ENCODE results near the gene RBM22.

RBM22 gene

DNA sequence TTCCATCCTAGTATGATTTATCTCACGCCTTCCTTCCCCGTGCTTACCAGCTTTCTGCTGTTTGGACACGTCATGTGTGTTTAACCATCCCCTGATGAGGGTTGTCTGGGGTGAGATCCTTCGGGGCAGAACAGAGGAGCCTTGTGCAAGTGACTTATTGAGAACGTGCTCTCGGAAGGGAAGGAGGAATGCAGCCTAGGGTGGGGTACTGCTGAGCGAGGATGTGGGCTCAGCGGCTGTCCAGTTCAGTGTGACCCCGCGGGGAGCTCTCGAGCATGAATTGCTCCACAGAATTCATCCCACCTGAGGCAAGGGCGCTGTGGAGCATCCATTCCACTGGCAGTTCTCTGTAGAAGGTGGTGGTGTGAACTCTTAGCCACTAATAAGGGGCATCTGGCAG lies 35.8 kb downstream of the RBM22 start:
- in situ Hi-C loops (cut with HindIII; ENCODE audit: low sequenced_read_pairs): loop anchor here (25.0 kb wide), 1 partner anchor 203 kb away; no protein-coding TSS in a partner anchor
- TF ChIP-seq, protein P1, sequence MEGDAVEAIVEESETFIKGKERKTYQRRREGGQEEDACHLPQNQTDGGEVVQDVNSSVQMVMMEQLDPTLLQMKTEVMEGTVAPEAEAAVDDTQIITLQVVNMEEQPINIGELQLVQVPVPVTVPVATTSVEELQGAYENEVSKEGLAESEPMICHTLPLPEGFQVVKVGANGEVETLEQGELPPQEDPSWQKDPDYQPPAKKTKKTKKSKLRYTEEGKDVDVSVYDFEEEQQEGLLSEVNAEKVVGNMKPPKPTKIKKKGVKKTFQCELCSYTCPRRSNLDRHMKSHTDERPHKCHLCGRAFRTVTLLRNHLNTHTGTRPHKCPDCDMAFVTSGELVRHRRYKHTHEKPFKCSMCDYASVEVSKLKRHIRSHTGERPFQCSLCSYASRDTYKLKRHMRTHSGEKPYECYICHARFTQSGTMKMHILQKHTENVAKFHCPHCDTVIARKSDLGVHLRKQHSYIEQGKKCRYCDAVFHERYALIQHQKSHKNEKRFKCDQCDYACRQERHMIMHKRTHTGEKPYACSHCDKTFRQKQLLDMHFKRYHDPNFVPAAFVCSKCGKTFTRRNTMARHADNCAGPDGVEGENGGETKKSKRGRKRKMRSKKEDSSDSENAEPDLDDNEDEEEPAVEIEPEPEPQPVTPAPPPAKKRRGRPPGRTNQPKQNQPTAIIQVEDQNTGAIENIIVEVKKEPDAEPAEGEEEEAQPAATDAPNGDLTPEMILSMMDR (IDR thresholded peaks at IDR 0.05; ENCODE audit: low read depth, low read length, missing control alignments): no peak
- no peak overlapping the region for H3K4me3 ChIP-seq (ENCODE audit: low read depth, low read length)
- no peak for DNase-seq (ENCODE audit: low read depth)

GRCh38 chr5:150663936-150664335 lies 36.9 kb downstream of the RBM22 start:
- no peak overlapping the region for H3K4me3 ChIP-seq (ENCODE audit: low read depth, low read length)
- TF ChIP-seq, protein P1 (IDR thresholded peaks at IDR 0.05; ENCODE audit: low read depth, low read length, missing control alignments): no peak
- in situ Hi-C loops (cut with HindIII; ENCODE audit: low sequenced_read_pairs): loop anchor here (25.0 kb wide), 1 partner anchor 202 kb away; no protein-coding TSS in a partner anchor
- no peak for DNase-seq (ENCODE audit: low read depth)

- TF ChIP-seq, protein P1 (IDR thresholded peaks at IDR 0.05; ENCODE audit: low read depth, low read length, missing control alignments): no peak
- in situ Hi-C loops (cut with HindIII; ENCODE audit: low sequenced_read_pairs): loop anchor here (25.0 kb wide), 1 partner anchor 201 kb away; no protein-coding TSS in a partner anchor
- H3K4me3 ChIP-seq (ENCODE audit: low read depth, low read length): no peak overlapping the region
- no peak for DNase-seq (ENCODE audit: low read depth)
Observed at GRCh38 chr5:150662731-150663516, 37.9 kb downstream of the RBM22 start.

GRCh38 chr5:150661821-150662596 lies 38.9 kb downstream of the RBM22 start:
- no peak for DNase-seq (ENCODE audit: low read depth)
- in situ Hi-C loops (cut with HindIII; ENCODE audit: low sequenced_read_pairs): loop anchor here (25.0 kb wide), 1 partner anchor 200 kb away; no protein-coding TSS in a partner anchor
- H3K4me3 ChIP-seq (ENCODE audit: low read depth, low read length): no peak overlapping the region
- TF ChIP-seq, protein P1 (IDR thresholded peaks at IDR 0.05; ENCODE audit: low read depth, low read length, missing control alignments): no peak

GRCh38 chr5:150661086-150661485 lies 39.8 kb downstream of the RBM22 start, which contains the start of gene MYOZ3:
MYOZ3 (plus strand) TSS chr5:150661251; CDS start chr5:150662942, 1,691 bp downstream.
- no peak within 1 kb of the TSS for H3K4me3 ChIP-seq (ENCODE audit: low read depth, low read length)
- no peak for DNase-seq (ENCODE audit: low read depth)
- in situ Hi-C loops (cut with HindIII; ENCODE audit: low sequenced_read_pairs): loop anchor here (25.0 kb wide), 1 partner anchor 199 kb away; no protein-coding TSS in a partner anchor
- TF ChIP-seq, protein P1 (IDR thresholded peaks at IDR 0.05; ENCODE audit: low read depth, low read length, missing control alignments): no peak

DNA sequence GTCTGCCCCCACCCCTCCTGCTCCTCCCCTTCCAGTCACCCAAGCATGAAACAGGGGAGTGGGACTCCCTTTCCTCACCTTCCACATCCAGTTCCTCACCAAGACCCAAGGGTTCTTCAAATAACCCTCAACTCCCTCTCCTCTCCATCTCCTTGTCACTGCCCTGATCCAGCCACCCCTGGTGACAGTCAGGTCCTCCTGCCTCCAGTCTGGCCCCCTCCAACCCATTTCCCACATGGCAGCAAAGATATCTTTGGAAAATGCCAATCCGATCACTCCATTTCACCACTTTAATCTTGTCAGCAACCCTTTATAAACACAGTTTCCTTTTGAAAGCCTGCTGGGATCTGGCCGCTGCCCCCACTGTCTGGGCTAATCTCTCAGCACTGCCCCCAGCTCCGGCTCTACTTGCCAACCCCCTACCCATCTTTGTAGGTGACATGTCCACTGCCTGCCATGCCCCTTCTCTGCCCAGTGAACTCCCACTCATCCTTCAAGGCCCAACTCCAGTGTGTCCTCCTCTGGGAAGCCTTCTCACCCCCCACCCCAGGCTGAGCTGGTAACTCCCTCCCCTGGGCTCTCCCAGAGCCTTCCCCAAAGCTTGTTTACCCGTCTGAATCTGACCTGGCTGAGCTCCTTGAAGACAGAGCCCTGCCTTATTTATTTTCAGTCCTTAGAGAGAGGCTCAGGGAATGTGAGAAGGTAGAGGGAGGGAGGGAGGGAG lies 40.6 kb downstream of the RBM22 start:
- H3K4me3 ChIP-seq (ENCODE audit: low read depth, low read length): no peak overlapping the region
- in situ Hi-C loops (cut with HindIII; ENCODE audit: low sequenced_read_pairs): loop anchor here (25.0 kb wide), 1 partner anchor 198 kb away; no protein-coding TSS in a partner anchor
- DNase-seq (ENCODE audit: low read depth): no peak
- TF ChIP-seq, protein P1 (IDR thresholded peaks at IDR 0.05; ENCODE audit: low read depth, low read length, missing control alignments): no peak
